NCI-H1694 treated with DMSO at 0.1 percent for 48 hours (cell line): ENCODE data around the gene TUBG2.
A peak's percentile ranks its signal among the peaks of the same experiment; 100 is the strongest.

Source experiments
- DNase-seq: peaks from one replicate; lab custom pipeline; 2025; lab: John Stamatoyannopoulos, UW

TUBG2 gene

DNA sequence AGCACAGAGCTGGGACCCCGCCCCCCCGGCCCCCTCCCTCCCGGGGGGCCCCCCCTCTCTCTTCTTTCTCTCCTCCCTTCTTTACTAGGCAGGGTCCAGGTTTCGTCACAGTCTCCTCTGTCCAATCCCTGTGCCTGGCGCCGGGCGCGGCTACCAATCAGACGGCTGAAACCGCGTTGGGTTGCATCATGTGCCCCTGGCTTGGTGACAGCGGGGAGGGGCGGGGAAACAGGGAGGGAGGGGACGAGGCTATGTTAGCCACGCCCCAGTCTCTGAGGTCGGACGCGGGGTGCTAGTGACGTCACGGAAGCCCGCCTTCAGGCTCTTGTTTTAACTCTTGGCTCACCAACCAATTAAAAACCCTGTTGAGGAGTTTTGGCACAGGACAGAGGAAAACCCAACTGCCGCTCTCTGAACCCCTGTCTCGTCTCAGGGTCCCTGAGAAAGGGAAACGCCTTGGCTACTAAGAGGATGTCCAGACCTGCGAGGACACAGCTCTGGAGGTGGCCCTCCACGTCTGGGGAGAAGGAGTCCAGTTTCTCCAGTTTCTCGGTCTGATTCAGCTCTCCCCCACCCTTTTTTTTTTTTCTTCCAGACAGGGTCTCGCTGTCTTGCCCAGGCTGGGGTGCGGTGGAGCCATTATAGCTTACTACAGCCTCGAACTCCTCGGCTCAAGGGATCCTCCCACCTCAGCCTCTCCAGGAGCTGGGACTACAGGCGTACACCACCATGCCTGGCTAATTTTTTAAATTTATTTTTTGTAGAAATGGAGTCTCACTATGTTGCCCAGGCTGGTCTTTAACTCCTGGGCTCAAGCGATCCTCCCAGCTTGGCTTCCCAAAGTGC is 18.2 kb downstream of the TUBG2 start:
- peak; percentile 99 for DNase-seq

DNA sequence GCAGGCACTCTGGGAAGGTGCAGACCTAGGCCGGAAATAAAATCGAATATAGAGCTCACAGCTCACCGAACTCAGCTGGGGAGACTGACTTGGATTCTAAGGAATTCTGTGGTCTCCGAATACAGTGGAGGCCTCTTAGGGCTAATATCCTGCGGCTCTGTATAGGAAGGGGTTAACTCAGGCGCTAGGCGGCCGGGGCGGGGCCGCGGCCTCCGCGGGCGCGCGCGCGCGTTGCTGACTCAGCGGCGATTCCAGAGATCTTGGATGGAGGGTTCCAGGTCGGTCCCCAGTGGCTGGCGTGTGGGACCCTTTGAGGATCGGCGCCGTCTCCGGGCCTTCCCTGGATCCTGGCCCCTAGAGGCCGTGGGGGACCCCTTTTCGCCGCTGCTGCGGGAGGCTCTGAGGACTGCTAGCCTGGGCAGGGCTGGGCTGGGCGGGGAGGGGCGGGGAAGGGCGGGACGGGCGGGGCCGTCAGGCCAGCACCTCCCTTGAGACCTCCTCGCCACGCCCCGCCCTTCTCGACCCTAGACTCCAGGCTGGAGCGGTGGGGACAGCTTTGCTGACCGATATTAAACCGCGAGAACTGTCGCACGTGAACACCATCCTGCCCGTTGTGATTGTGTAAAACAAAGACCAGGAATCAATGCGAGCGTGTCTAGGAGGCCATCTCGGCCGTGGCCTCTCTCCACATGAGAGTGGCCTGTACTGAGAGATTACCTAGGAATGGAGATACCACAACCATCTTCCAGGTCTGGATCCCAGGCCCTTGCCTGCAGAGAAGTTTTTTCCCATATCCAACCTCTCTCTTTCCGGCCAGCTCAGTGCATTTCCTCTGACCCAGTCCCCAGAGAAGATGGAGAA is 19.1 kb downstream of the TUBG2 start:
- DNase-seq = peak; percentile 82

DNA sequence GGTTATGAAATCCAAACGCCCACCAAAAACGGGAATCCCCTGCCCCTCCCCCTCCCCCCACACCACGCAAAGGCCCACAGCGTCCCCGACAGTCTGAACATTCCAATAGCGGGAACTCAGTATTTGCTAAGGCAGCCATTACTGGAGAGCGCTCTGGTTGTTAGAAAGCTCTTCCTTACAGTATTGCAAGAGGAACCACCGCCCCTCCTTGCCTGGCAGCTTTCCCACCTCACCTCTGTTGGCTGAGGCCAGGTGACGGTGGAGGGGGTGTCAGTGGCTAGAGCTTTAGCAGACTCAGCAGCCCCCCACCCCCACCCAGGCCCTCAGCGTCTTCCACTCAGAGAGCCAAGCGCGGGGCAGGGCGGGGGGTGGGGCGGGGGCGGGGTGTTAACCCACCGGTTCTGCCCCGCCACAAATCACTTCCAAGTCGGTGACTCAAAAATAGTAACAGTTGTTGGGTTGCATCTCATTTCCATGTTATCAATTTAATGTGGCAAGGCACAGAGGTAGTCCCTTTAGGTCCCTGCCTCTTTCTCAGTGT is 19.9 kb downstream of the TUBG2 start:
- peak; percentile 79 for DNase-seq

DNA sequence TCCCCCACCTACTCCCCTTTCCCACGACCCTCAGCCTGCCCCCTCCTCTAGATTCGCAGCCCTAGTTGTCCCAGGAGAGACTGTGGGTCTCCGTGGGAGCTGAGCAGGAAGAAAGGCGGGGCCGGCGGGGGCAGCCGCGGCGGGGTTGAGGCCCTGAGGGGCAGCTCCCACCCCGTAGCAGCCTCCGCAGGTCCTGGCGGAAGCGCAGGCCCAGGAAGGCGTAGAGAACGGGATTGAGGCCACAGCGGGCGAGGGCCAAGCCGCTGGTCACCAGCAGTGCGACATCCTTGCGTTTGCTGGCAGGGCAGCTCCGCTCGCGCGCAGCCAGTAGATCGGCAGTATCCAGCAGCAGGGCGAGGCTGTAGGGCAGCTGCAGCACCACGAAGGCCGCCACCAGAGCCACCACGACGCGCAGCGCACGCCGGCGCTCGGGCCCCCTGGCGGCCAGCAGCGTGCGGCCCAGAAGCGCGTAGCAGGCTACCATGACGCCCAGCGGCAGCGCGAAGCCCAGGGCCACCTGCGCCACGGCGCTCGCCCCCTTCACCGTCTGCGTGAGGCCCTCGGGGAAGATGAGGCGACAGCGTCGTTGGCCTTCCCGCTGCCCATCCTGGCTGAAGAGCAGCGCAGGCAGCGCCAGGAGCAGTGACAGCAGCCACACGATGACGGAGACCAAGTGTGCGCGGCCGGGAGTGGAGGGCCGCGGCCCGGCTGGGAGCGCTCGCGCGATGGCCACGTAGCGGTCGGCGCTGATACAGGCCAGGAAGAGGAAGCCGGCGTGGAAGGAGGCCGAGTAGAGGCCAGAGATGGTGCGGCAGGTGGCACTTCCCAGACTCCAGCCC is 20.6 kb downstream of the TUBG2 start:
- peak; percentile 63 for DNase-seq

DNA sequence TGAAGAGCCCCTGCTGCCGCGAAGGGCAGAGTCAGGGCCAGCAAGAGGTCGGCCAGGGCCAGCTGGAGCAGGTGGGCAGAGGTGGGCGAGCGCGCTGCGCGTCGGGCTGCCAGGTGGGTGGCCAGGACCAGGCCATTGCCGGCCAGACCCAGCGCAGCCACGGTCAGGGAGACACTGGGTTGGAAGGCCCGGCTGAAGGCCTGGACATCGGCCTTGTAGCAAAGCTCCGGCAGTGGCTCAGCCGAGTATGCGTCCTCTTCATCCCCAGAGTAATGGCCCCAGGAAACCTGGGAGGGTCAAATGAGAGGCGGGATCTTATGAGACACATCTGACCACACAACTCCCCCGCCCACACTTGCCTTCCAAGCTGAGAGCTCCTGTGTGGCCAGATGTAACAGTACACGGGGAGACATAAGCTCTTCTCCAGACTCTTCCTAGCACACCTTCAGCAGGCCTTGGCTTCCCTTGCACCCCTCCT is 21.3 kb downstream of the TUBG2 start:
- no peak for DNase-seq

DNA sequence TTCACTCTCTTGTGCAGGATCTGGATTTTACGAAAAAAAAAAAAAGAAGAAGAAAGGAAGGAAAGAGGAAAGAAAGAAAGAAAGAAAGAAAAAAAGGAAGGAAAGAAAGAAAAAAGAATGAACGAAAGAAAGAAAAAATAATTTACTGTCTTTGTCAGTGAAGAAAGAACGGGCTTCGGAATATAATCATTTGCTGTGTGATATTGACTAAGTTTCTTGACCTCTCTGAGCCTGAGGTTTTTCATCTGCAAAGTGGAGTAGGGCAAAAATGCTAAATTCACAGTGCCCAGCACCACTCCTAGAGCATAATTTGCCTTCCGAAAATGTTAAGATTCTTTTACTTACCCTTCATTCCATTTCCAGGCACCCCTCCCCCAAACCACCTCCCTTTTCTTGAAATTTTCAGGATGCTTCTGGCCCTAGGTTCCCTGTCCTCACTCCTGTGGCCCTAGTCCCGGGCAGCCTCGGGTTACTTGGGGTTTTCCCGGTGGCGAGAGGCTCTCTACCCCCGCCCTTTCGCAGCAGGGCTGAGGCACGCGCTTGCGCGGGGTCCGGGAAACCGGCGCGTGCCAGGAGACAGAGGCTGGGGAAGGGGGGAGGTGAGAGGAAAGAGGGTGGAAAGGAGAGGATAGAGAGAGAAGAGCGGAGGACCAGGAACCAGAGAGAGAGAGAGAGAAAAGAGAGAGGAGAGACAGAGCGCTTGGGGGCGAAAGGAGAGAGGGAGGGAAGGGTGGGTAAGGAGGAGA is 23.1 kb downstream of the TUBG2 start, which contains the start of gene CNTNAP1:
Gene CNTNAP1, plus strand, starts transcription at position 556 of the 746 bp plus-strand sequence. CDS start 299 bp downstream, outside the sequence.
- DNase-seq = peak; percentile 62

DNA sequence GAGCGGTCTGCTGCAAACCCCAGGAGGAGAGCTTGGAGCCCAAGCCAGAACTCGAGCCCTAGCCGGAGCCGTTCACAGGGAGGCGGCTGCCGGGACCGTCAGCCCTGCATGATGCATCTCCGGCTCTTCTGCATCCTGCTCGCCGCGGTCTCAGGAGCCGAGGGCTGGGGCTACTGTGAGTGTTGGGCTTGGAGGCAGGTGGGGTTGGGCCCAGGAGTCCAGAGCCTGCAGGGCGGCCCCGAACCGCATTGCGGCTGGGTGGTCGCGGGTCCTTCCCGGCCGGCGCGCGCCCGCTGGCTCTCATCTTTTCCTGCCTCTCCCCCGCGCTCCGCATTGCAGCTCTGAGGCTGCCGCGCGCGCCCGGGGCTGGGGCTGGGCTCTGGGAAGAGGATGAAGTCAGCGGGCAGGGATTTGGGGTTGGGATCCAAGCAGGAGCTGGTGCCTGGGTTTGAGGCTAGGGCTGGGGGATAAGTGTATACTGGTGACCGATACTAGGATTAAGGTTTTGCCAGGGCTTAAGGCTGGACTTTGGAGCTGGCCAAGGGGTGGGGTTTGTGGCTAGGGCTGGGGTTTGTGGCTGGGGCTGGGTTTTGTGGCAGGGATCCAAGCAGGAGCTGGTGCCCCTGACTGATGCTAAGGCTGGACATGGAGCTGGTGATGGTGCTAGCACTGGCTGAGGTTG is 23.8 kb downstream of the TUBG2 start:
- peak; percentile 51 for DNase-seq

DNA sequence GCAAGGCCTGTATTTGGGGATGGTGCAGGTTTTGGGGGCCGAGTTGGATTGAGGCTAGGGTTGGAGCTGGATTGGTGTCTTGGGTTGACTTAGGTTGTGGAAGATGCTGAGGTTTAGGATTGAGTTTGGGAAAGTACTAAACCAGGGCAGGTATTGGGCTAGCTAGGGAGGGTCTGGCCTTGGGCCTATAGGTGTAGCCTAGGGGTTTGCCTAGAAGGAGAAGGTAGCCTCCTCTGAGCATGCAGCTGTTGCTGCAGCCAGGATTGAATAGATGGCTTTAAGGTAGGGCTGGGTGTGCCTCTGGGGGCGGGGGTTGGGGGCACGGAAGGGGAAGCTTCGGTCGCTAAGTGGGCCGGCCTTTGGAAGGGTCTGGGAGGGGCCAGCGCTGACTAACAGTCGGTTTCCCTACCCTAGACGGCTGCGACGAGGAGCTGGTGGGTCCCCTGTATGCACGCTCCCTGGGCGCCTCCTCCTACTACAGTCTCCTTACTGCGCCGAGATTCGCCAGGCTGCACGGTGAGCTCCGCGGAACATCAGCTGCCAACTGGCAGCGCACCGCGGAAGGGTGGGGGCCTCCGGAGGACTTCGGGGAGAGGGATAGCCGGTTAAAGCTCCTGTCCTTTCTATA is 24.4 kb downstream of the TUBG2 start:
- DNase-seq = no peak

DNA sequence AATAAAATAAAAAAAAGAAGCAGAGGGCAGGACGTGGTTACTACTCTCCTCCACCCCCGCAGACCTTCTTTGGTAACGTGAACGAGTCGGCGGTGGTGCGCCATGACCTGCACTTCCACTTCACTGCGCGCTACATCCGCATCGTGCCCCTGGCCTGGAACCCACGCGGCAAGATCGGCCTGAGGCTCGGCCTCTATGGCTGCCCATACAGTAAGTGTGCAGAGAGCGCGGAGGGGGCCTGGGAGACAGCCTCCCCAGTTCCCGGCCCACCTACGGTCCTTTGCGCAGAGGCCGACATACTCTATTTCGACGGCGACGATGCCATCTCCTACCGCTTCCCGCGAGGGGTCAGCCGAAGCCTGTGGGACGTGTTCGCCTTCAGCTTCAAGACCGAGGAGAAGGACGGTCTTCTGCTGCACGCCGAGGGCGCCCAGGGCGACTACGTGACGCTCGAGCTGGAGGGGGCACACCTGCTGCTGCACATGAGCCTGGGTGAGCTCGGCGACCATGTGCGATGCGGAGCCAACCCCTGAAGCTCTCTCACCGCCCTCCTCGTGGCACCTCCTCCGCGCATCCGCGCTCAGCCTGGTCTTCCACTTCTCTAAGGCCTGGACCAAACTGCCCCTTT is 26.0 kb downstream of the TUBG2 start:
- DNase-seq = no peak

DNA sequence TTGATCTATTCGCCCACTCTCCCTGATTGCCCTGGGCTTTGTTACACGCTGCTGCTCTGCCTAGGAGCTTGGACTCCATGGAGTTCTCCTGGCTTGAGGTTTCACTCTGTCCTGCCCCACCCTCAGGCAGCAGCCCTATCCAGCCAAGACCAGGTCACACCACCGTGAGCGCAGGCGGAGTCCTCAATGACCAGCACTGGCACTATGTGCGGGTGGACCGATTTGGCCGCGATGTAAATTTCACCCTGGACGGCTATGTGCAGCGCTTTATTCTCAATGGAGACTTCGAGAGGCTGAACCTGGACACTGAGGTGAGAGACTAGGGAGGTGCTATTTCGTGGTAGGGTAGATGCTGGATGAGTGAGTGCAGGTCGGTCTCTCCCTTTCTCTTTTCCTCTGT is 26.7 kb downstream of the TUBG2 start:
- DNase-seq = no peak

DNA sequence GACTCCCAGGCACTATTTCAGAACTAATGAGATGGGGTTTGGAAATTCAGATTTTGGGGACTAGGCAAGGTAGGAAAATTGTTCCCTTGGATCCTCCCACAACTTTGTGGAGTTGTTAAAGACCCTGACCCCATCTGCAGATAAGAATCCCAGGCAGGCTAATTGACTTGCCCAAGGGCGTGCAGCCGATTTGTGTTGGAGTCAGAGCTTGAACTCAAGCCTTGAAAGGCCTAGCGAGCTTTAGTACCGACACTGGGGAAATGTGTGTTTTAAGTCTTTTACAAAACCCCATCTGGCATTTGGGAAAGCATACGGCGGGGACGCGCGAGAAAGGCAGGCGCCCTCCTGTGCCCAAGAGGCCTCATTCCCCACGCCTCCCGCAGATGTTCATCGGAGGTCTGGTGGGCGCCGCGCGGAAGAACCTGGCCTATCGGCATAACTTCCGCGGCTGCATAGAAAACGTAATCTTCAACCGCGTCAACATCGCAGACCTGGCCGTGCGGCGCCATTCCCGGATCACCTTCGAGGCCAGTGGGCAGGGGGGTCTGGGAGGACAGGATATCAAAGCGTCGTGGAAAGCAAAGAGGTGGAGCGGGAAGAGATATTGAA is 27.5 kb downstream of the TUBG2 start:
- peak; percentile 49 for DNase-seq

DNA sequence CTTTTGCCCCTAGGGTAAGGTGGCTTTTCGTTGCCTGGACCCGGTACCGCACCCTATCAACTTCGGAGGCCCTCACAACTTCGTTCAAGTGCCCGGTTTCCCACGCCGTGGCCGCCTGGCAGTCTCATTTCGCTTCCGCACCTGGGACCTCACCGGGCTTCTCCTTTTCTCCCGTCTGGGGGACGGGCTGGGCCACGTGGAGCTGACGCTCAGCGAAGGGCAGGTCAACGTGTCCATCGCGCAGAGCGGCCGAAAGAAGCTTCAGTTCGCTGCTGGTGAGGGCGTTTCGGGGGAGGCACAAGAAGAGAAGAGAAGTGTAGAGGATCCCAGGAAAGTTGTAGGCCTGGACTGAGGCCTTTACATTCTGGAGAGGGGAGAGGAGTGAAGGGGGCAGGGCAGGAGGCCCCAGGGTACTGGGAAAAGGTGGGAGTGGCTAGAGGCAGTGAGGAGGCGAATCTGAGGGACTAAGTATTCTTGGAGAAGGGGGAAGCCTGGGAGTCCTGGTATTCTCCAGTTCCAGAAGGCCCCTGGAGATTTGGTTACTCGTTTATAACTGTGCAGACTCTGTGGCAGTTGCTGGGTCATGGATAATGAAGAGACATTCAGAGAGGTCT is 28.7 kb downstream of the TUBG2 start:
- DNase-seq = no peak

DNA sequence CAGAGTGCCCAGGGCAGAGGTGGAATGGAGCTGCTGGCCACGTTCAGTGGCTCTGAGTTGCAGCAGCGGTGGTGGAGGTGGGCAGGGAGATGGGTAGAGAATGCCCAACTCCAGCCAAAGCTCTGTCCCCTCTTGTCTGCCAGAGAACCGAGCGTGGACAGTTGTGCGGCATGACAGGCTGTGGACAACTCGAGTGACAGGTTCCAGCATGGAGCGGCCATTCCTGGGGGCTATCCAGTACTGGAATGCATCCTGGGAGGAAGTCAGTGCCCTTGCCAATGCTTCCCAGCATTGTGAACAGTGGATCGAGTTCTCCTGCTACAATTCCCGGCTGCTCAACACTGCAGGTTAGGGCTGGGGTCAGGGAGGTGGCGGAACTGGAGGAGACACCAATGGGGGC is 31.5 kb downstream of the TUBG2 start:
- DNase-seq = no peak

DNA sequence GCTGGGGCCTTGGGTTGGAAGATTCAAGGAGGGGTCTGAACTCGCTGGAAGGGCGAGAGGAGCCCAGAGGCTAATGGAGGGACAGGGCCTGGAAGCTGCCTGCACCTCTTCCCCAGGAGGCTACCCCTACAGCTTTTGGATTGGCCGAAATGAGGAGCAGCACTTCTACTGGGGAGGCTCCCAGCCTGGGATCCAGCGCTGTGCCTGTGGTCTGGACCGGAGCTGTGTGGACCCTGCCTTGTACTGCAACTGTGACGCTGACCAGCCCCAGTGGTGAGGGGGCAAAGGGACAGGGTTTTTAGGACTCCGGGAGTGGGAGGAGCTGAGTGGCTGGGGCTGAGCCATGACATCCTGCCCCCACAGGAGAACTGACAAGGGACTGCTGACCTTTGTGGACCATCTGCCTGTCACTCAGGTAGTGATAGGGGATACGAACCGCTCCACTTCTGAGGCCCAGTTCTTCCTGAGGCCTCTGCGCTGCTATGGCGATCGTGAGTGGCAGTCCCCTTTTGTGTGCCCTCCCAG is 32.0 kb downstream of the TUBG2 start:
- DNase-seq = no peak

DNA sequence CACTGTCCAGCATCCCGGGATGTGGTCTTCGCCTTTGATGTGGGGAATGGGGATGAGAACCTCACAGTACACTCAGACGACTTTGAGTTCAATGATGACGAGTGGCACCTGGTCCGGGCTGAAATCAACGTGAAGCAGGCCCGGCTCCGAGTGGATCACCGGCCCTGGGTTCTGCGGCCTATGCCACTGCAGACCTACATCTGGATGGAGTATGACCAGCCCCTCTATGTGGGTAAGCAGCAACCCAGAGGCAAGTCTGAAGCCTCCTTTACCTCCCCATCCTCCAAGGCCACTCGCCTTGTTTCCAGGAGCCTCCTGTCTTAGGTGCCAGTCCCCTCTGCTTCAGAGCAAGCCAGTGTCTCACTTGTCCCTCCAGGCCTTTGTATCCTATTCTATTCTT is 33.4 kb downstream of the TUBG2 start:
- DNase-seq = no peak

DNA sequence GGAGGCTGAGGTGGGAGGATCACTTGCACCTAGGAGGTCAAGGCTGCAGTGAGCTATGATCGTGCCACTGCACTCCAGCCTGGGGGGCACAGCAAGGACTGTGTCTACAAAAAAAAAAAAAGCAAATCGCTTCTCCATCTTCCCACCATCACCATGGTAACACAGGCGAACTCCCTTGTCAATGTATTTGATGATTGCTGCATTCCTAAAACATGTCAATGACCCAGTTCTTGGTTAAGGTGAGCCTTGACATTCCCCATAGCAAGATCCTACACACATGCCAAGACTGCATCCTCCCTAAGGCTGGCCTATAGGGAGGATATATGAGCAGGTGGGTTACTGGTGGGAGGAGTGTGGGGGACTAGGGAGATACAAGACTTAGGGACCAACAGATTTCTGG is 35.4 kb downstream of the TUBG2 start:
- DNase-seq = no peak

DNA sequence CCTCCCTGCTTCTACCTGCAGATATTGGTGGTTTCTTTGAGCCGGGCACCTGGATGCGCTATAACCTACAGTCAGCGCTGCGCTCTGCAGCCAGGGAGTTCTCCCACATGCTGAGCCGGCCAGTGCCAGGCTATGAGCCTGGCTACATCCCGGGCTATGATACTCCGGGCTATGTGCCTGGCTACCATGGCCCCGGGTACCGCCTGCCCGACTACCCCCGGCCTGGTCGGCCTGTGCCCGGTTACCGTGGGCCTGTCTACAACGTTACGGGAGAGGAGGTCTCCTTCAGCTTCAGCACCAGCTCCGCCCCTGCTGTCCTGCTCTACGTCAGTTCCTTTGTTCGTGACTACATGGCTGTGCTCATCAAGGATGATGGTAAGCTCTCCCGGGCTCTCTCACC is 36.4 kb downstream of the TUBG2 start:
- no peak for DNase-seq

DNA sequence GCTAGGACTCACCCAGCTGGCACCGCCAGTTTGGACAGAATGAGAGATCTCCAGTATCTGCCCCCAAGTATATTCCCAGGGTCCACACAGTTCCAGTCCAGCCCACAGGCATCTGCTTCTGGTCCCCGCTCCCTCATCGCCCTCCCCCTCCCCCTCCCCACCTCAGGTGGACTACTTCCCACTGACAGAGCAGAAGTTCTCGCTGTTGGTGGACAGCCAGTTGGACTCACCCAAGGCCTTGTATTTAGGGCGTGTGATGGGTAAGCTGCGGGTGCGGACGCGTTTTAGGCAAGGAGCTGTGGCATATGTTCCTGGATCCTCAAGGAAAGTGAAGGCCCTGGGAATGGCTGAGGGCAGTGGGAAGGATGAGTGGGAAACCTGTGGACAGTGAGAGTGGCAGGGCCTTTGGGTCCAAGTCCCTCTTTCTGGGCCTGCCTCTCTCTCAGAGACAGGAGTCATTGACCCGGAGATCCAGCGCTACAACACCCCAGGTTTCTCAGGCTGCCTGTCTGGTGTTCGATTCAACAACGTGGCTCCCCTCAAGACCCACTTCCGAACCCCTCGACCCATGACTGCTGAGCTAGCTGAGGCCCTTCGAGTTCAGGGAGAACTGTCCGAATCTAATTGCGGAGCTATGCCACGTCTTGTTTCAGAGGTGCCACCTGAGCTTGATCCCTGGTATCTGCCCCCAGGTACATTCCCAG is 38.2 kb downstream of the TUBG2 start:
- no peak for DNase-seq
